Activated T-cell treated with anti-CD3 and anti-CD28 coated beads, Interleukin-2, amount 50 U/mL, for 72 hours (primary cell): ENCODE results near the gene OBI1. TPM values are rescaled to one million over a fixed set of nuclear protein-coding genes. Genes with fewer than 3 reads are reported as not detected.

Experiments used
- ATAC-seq, 2 donors: fragments of 150-1000 bp; cut with Tn5 transposase; replicated peaks in 1 of 2; 2 replicates each; pipeline ENCODE4 v1.10.0; 2021; ENCODE audit warnings: moderate library complexity in 2 of 2, mild to moderate bottlenecking in 1 of 2
- DNase-seq, 2 donors: peaks; one replicate each; pipeline ENCODE4 v3.0.0; 2021 to 2022; ENCODE audit warnings: mixed read lengths in 1 of 2
- H3K27ac Mint-ChIP-seq: one replicate; pipeline ENCODE4 v1.8.0; 2022; ENCODE audit warnings: mild to moderate bottlenecking, moderate library complexity, mixed read lengths
- H3K27me3 Mint-ChIP-seq: one replicate; pipeline ENCODE4 v1.8.0; 2022; ENCODE audit warnings: low read depth, mixed read lengths
- H3K36me3 Mint-ChIP-seq, 2 donors: one replicate each; pipeline ENCODE4 v1.8.0; 2022; ENCODE audit warnings: mixed read lengths in 2 of 2, mild to moderate bottlenecking in 1 of 2; ENCODE audit not compliant: insufficient read depth in 2 of 2
- H3K4me1 Mint-ChIP-seq: one replicate; pipeline ENCODE4 v1.8.0; 2022; ENCODE audit warnings: low read depth, mixed read lengths
- H3K4me3 Mint-ChIP-seq, 2 donors: one replicate each; pipeline ENCODE4 v1.8.0; 2022; ENCODE audit warnings: mild to moderate bottlenecking in 2 of 2, mixed read lengths in 2 of 2, moderate library complexity in 2 of 2
- H3K9me3 Mint-ChIP-seq, 2 donors: one replicate each; pipeline ENCODE4 v1.8.0; 2022; ENCODE audit warnings: mixed read lengths in 2 of 2
- total RNA-seq, 2 donors: library from RNA; stranded (reverse); gene quantifications; one replicate each; pipeline ENCODE4 v1.2.3, GENCODE V29; 2022

Gene OBI1
- 10 to 100 TPM; 17.8 to 23.0 TPM for total RNA-seq

- peak within 1 kb of the TSS; percentile 100 for H3K4me3 Mint-ChIP-seq
- no peaks in the 10 kb centered on the region for H3K9me3 Mint-ChIP-seq
- H3K27me3 Mint-ChIP-seq = no peaks in the 10 kb centered on the region
- peaks cover 41% of the 10 kb centered on the region for H3K4me1 Mint-ChIP-seq
- peak; percentile 98 to 99 for ATAC-seq
- peaks cover 3 to 10% of the 10 kb centered on the region in 2 donors for H3K36me3 Mint-ChIP-seq
- peak within 1 kb of the TSS; percentile 100 for H3K27ac Mint-ChIP-seq
- peak; percentile 89 to 92 for DNase-seq
These were observed at the start of gene OBI1 for GRCh38 chr13:78658630-78659449. TSS of gene OBI1 (minus strand) at chr13:78659155. CDS start at chr13:78659120, 35 bp downstream.

- peaks cover 2 to 4% of the 10 kb centered on the region in 2 donors for H3K9me3 Mint-ChIP-seq
- no peak overlapping the region for H3K4me3 Mint-ChIP-seq
- DNase-seq = no peak
- no peaks in the 10 kb centered on the region for H3K36me3 Mint-ChIP-seq
- H3K4me1 Mint-ChIP-seq = no peaks in the 10 kb centered on the region
- H3K27me3 Mint-ChIP-seq = peaks cover 5% of the 10 kb centered on the region
- no peak for ATAC-seq
- H3K27ac Mint-ChIP-seq = no peak overlapping the region
These were observed 42.4 kb upstream of the OBI1 start for GRCh38 chr13:78701383-78701782.

GRCh38 chr13:78700121-78700910 lies 41.4 kb upstream of the OBI1 start:
- Mint-ChIP-seq H3K4me3 (no peak overlapping the region), H3K27ac (no peak overlapping the region), H3K36me3 (no peaks in the 10 kb centered on the region), H3K9me3 (peaks cover 2 to 4% of the 10 kb centered on the region in 2 donors), H3K4me1 (no peaks in the 10 kb centered on the region), H3K27me3 (peaks cover 8% of the 10 kb centered on the region)
- ATAC-seq (no peak), DNase-seq (no peak)

GRCh38 chr13:78689011-78689410 lies 30.1 kb upstream of the OBI1 start:
- Mint-ChIP-seq H3K27me3 (no peaks in the 10 kb centered on the region), H3K4me3 (no peak overlapping the region), H3K36me3 (no peaks in the 10 kb centered on the region), H3K27ac (no peak overlapping the region), H3K4me1 (no peaks in the 10 kb centered on the region), H3K9me3 (no peaks in the 10 kb centered on the region)
- DNase-seq (no peak), ATAC-seq (no peak)

GRCh38 chr13:78686461-78686860 lies 27.5 kb upstream of the OBI1 start:
- ATAC-seq (no peak), DNase-seq (no peak)
- Mint-ChIP-seq H3K27me3 (no peaks in the 10 kb centered on the region), H3K27ac (no peak overlapping the region), H3K4me1 (no peaks in the 10 kb centered on the region), H3K9me3 (no peaks in the 10 kb centered on the region), H3K36me3 (no peaks in the 10 kb centered on the region), H3K4me3 (no peak overlapping the region)

- Mint-ChIP-seq H3K9me3 (no peaks in the 10 kb centered on the region), H3K27me3 (no peaks in the 10 kb centered on the region), H3K36me3 (no peaks in the 10 kb centered on the region), H3K4me1 (no peaks in the 10 kb centered on the region), H3K27ac (no peak overlapping the region), H3K4me3 (no peak overlapping the region)
- DNase-seq (no peak), ATAC-seq (no peak)
These were observed 21.8 kb upstream of the OBI1 start for GRCh38 chr13:78680576-78681350.

GRCh38 chr13:78680115-78680561 lies 21.2 kb upstream of the OBI1 start:
- no peaks in the 10 kb centered on the region for H3K36me3 Mint-ChIP-seq
- no peak for ATAC-seq
- H3K9me3 Mint-ChIP-seq = no peaks in the 10 kb centered on the region

GRCh38 chr13:78679329-78679728 lies 20.4 kb upstream of the OBI1 start:
- Mint-ChIP-seq H3K27me3 (no peaks in the 10 kb centered on the region), H3K4me1 (no peaks in the 10 kb centered on the region), H3K9me3 (no peaks in the 10 kb centered on the region), H3K27ac (no peak overlapping the region), H3K4me3 (no peak overlapping the region), H3K36me3 (no peaks in the 10 kb centered on the region)
- DNase-seq (no peak), ATAC-seq (no peak)

More at GRCh38 chr13:78680115-78680561, 21.2 kb upstream of the OBI1 start:
- Mint-ChIP-seq H3K27me3 (no peaks in the 10 kb centered on the region), H3K4me3 (no peak overlapping the region), H3K27ac (no peak overlapping the region), H3K4me1 (no peaks in the 10 kb centered on the region)
- no peak for DNase-seq

GRCh38 chr13:78675112-78675511 lies 16.2 kb upstream of the OBI1 start:
- no peak overlapping the region for H3K27ac Mint-ChIP-seq
- no peaks in the 10 kb centered on the region for H3K36me3 Mint-ChIP-seq
- no peaks in the 10 kb centered on the region for H3K4me1 Mint-ChIP-seq
- H3K9me3 Mint-ChIP-seq = no peaks in the 10 kb centered on the region
- no peaks in the 10 kb centered on the region for H3K27me3 Mint-ChIP-seq
- DNase-seq (no peak), ATAC-seq (no peak)
- no peak overlapping the region for H3K4me3 Mint-ChIP-seq

GRCh38 chr13:78674638-78675037 lies 15.7 kb upstream of the OBI1 start:
- ATAC-seq = no peak
- no peak overlapping the region for H3K27ac Mint-ChIP-seq
- H3K4me3 Mint-ChIP-seq = no peak overlapping the region
- no peaks in the 10 kb centered on the region for H3K4me1 Mint-ChIP-seq
- H3K9me3 Mint-ChIP-seq = no peaks in the 10 kb centered on the region
- H3K27me3 Mint-ChIP-seq = no peaks in the 10 kb centered on the region
- H3K36me3 Mint-ChIP-seq = no peaks in the 10 kb centered on the region
- DNase-seq = no peak

- no peak overlapping the region for H3K4me3 Mint-ChIP-seq
- DNase-seq (no peak), ATAC-seq (no peak)
- H3K27ac Mint-ChIP-seq = no peak overlapping the region
- no peaks in the 10 kb centered on the region for H3K9me3 Mint-ChIP-seq
- peaks cover 3 to 5% of the 10 kb centered on the region in 2 donors for H3K36me3 Mint-ChIP-seq
- no peaks in the 10 kb centered on the region for H3K27me3 Mint-ChIP-seq
- peaks cover 25% of the 10 kb centered on the region for H3K4me1 Mint-ChIP-seq
These were observed 3.5 kb upstream of the OBI1 start for GRCh38 chr13:78662467-78662866.

- H3K4me1 Mint-ChIP-seq = peaks cover 32% of the 10 kb centered on the region
- peaks cover 3 to 9% of the 10 kb centered on the region in 2 donors for H3K36me3 Mint-ChIP-seq
- no peaks in the 10 kb centered on the region for H3K9me3 Mint-ChIP-seq
- H3K27me3 Mint-ChIP-seq = no peaks in the 10 kb centered on the region
- ATAC-seq (no peak), DNase-seq (no peak)
- H3K4me3 Mint-ChIP-seq = peak overlapping the region; percentile 100
- no peak overlapping the region for H3K27ac Mint-ChIP-seq
These were observed 1.5 kb upstream of the OBI1 start for GRCh38 chr13:78660495-78660857.
